Ishikawa (cell line): ENCODE results near the gene NDUFC2.

Source experiments
- CEBPB ChIP-seq: IDR thresholded peaks from 2 replicates; pipeline ENCODE4 v1.6.1; 2012
- CREB1 ChIP-seq: IDR thresholded peaks from 2 replicates; pipeline ENCODE4 v1.6.1; 2012; ENCODE audit warnings: low read depth
- EGR1 ChIP-seq: IDR thresholded peaks from 2 replicates; pipeline ENCODE4 v1.6.1; 2012
- EP300 ChIP-seq: IDR thresholded peaks from 2 replicates; pipeline ENCODE4 v1.6.1; 2012; ENCODE audit warnings: borderline replicate concordance
- FOXM1 ChIP-seq: IDR thresholded peaks from 2 replicates; pipeline ENCODE4 v1.6.1; 2012; ENCODE audit warnings: low read depth, borderline replicate concordance
- NFIC ChIP-seq: IDR thresholded peaks from 2 replicates; pipeline ENCODE4 v1.6.1; 2012
- RAD21 ChIP-seq: IDR thresholded peaks from 2 replicates; pipeline ENCODE4 v1.6.1; 2012; ENCODE audit warnings: low read depth
- TAF1 ChIP-seq: IDR thresholded peaks from 2 replicates; pipeline ENCODE4 v1.6.1; 2012; ENCODE audit warnings: low read depth, mild to moderate bottlenecking
- TCF12 ChIP-seq: IDR thresholded peaks from 2 replicates; pipeline ENCODE4 v1.6.1; 2012; ENCODE audit warnings: low read depth
- TEAD4 ChIP-seq: IDR thresholded peaks from 2 replicates; pipeline ENCODE4 v1.6.1; 2012
- YY1 ChIP-seq: IDR thresholded peaks from 2 replicates; pipeline ENCODE4 v1.6.1; 2012; ENCODE audit warnings: low read depth
- ZBTB7A ChIP-seq: IDR thresholded peaks from 2 replicates; pipeline ENCODE4 v1.6.1; 2012; ENCODE audit warnings: low read depth
- TF ChIP-seq, protein P1 (sequence below): IDR thresholded peaks from 2 replicates; pipeline ENCODE4 v1.6.1; 2012
- TF ChIP-seq, protein P2 (sequence below): IDR thresholded peaks from 2 replicates; pipeline ENCODE4 v1.6.1; 2012; ENCODE audit warnings: low read depth, mild to moderate bottlenecking
- TF ChIP-seq, protein P3 (sequence below): IDR thresholded peaks from 2 replicates; pipeline ENCODE4 v1.6.1; 2012

The NDUFC2 gene

DNA sequence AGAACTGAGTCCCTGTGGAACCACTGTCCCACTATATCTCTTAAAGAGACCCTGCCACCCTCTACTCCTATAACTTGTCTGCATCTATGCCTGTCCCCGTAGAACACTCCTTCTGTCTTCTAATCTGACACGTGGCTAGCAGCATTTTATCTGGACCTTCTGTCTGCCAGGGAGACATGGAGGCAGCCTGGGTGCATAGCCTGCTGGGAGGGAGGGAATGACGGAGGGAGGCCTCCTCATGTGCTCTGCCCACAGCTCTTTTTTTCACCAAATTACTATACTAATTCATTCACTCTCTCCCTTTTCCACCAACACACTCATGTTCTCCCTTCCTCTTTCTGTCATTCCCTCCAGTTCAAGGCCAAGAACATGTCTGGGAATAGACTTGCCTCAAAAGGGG is 23.6 kb downstream of the NDUFC2 start:
- TF ChIP-seq TEAD4 (no peak), ZBTB7A (no peak), RAD21 (no peak), CEBPB (no peak), EP300 (no peak), FOXM1 (no peak), TAF1 (no peak), CREB1 (no peak)
- TF ChIP-seq, protein P1, sequence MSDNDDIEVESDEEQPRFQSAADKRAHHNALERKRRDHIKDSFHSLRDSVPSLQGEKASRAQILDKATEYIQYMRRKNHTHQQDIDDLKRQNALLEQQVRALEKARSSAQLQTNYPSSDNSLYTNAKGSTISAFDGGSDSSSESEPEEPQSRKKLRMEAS, result no peak
- TF ChIP-seq, protein P2, sequence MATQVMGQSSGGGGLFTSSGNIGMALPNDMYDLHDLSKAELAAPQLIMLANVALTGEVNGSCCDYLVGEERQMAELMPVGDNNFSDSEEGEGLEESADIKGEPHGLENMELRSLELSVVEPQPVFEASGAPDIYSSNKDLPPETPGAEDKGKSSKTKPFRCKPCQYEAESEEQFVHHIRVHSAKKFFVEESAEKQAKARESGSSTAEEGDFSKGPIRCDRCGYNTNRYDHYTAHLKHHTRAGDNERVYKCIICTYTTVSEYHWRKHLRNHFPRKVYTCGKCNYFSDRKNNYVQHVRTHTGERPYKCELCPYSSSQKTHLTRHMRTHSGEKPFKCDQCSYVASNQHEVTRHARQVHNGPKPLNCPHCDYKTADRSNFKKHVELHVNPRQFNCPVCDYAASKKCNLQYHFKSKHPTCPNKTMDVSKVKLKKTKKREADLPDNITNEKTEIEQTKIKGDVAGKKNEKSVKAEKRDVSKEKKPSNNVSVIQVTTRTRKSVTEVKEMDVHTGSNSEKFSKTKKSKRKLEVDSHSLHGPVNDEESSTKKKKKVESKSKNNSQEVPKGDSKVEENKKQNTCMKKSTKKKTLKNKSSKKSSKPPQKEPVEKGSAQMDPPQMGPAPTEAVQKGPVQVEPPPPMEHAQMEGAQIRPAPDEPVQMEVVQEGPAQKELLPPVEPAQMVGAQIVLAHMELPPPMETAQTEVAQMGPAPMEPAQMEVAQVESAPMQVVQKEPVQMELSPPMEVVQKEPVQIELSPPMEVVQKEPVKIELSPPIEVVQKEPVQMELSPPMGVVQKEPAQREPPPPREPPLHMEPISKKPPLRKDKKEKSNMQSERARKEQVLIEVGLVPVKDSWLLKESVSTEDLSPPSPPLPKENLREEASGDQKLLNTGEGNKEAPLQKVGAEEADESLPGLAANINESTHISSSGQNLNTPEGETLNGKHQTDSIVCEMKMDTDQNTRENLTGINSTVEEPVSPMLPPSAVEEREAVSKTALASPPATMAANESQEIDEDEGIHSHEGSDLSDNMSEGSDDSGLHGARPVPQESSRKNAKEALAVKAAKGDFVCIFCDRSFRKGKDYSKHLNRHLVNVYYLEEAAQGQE, result no peak

DNA sequence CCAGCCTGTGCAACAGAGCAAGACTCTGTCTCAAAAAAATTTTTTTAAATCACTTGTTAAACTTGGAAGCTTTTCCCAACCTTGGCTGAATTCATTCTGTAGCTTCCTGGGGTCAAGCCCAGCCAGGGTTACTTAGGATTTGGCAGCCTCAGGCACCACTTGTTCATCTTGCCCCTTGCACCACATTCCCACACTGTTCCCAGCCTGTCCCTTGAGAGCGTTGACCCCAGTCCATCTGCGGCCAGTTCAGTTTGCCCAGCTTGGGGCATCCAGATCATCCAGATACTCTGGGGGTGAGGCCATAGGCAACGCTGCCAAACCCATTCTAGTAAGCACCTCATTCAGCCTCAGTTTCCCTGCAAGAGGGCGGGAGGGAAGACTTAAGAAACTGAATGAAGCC is 24.7 kb downstream of the NDUFC2 start:
- TF ChIP-seq TCF12, result no peak
- no peak for TF ChIP-seq ZBTB7A
- no peak for TF ChIP-seq FOXM1
- TF ChIP-seq TEAD4, result no peak
- no peak for TF ChIP-seq NFIC
- TF ChIP-seq RAD21, result no peak
- TF ChIP-seq YY1, result no peak
- TF ChIP-seq, protein P3, sequence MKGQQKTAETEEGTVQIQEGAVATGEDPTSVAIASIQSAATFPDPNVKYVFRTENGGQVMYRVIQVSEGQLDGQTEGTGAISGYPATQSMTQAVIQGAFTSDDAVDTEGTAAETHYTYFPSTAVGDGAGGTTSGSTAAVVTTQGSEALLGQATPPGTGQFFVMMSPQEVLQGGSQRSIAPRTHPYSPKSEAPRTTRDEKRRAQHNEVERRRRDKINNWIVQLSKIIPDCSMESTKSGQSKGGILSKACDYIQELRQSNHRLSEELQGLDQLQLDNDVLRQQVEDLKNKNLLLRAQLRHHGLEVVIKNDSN, result no peak
- no peak for TF ChIP-seq EGR1
- TF ChIP-seq CEBPB, result no peak
- no peak for TF ChIP-seq EP300
- TF ChIP-seq CREB1, result no peak
- TF ChIP-seq TAF1, result no peak
- TF ChIP-seq, protein P1, result no peak
- TF ChIP-seq, protein P2, result no peak

DNA sequence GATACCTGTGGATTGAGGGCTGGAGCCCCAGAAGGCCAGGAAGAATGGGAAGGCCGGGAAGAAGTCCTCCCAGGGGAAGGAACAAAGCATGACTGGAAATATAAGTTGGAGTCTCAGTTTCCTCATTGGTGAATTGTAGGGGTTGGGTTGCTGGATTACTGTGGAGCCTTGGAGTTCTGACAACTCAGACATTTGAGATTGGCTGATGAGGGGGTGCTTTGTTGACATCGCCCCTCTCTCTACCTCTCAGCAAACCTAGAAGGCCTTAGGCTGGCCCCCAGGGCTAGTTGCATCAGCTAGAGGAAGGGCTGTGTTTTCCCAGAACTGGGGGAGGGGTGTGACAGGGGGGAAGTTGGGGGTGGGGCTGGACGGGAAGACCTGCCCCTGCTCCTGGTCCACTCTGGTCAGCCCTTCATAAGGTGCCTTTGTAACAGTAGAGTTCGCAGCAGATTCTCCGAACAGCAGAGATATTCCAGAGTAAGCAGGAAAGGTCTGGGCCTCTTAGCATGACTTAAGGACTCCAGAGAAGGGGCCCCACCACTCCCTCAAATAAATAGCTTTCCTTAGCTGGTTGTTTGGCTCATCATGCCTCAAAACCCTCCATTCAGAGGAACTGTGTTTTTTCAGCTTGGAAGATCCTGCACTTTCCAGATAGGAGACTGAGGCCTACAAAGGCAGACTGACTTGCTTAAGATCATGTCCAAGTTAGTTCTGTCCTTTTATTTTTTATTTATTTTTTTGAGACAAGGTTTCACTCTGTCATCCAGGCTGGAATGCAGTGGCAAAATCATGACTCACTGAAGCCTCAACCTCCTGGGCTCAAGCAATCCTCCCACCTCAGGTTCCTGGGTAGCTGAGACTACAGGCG is 28.5 kb downstream of the NDUFC2 start:
- TF ChIP-seq FOXM1 (no peak), RAD21 (no peak), EGR1 (no peak), CREB1 (no peak)
- TF ChIP-seq, protein P1, result no peak

DNA sequence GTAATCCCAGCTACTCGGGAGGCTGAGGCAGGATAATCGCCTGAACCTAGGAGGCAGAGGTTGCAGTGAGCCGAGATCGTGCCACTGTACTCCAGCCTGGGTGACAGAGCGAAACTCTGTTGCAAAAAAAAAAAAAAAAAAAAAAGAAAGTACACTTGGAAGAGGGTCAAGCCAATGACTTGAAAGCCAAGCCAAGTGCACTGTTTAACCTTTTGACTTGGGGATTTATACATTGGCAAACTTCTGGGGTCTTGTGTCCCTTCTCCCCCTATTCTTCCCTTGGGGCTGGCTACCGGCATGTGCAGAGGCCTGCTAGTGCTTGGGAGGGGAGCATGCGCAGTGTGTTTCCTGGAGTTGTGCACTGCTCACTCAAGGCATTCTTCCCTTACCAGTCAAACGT is 30.3 kb downstream of the NDUFC2 start:
- no peak for TF ChIP-seq CREB1
- TF ChIP-seq ZBTB7A, result no peak
- no peak for TF ChIP-seq TEAD4
- no peak for TF ChIP-seq YY1
- TF ChIP-seq TCF12, result no peak
- TF ChIP-seq, protein P1, result no peak
- TF ChIP-seq, protein P3, result no peak
- TF ChIP-seq EP300, result no peak
- no peak for TF ChIP-seq FOXM1
- TF ChIP-seq RAD21, result no peak
- no peak for TF ChIP-seq EGR1
- TF ChIP-seq NFIC, result no peak
- no peak for TF ChIP-seq TAF1
- no peak for TF ChIP-seq CEBPB
- TF ChIP-seq, protein P2, result no peak
